WTC11 (cell line): ENCODE results near the gene CD247. TPM values are rescaled to one million over a fixed set of nuclear protein-coding genes. Genes with fewer than 3 reads are reported as not detected.

Experiments used
- ATAC-seq: fragments of 200-7000 bp; cut with Tn5 transposase; 2 replicates; pipeline ENCODE4 v1.10.0; 2021; ENCODE audit warnings: mild to moderate bottlenecking, moderate library complexity
- CTCF ChIA-PET: fragments of 300-600 bp; sonication (Branson Sonifier 250); formaldehyde crosslinking; loops from one replicate; lab custom pipeline; 2021; ENCODE audit warnings: antibody characterized with exemption; lab: Charles Lee
- POLR2A ChIA-PET: fragments of 350-600 bp; sonication (Branson Sonifier 250); formaldehyde crosslinking; loops from one replicate; lab custom pipeline; 2021; ENCODE audit warnings: antibody characterized with exemption; lab: Charles Lee
- DNase-seq: peaks from one replicate; pipeline ENCODE4 v3.0.0; 2021; ENCODE audit warnings: low spot score
- H3K27ac Mint-ChIP-seq: 2 replicates; pipeline ENCODE4 v1.8.0; 2021; ENCODE audit warnings: mixed read lengths
- H3K27me3 Mint-ChIP-seq: 2 replicates; pipeline ENCODE4 v1.8.0; 2021; ENCODE audit warnings: low read depth, mild to moderate bottlenecking, moderate library complexity, mixed read lengths
- H3K36me3 Mint-ChIP-seq: 2 replicates; pipeline ENCODE4 v1.8.0; 2021; ENCODE audit warnings: mixed read lengths
- H3K4me1 Mint-ChIP-seq: 2 replicates; pipeline ENCODE4 v1.8.0; 2022; ENCODE audit warnings: mixed read lengths
- H3K4me3 Mint-ChIP-seq: 2 replicates; pipeline ENCODE4 v1.8.0; 2021; ENCODE audit warnings: mild to moderate bottlenecking, moderate library complexity, mixed read lengths
- H3K9me3 Mint-ChIP-seq: 2 replicates; pipeline ENCODE4 v1.8.0; 2021; ENCODE audit warnings: mixed read lengths
- ATF3 ChIP-seq: sonication (generic); formaldehyde crosslinking; conservative IDR thresholded peaks from 2 replicates; pipeline ENCODE4 v1.8.1; 2022; ENCODE audit warnings: mild to moderate bottlenecking, missing genetic modification reagents
- CREB1 ChIP-seq: sonication (generic); formaldehyde crosslinking; IDR thresholded peaks from 2 replicates; pipeline ENCODE4 v1.8.0; 2023; ENCODE audit warnings: mild to moderate bottlenecking, missing genetic modification reagents
- CTCF ChIP-seq: fragments of 200-600 bp; IDR thresholded peaks from 2 replicates; pipeline ENCODE4 v1.8.0; 2022; ENCODE audit warnings: antibody characterized with exemption
- EMX1 ChIP-seq: fragments of 250-450 bp; sonication (Bioruptor Pico); IDR thresholded peaks from 2 replicates; pipeline ENCODE4 v1.8.0; 2021; ENCODE audit warnings: mild to moderate bottlenecking
- ESRRA ChIP-seq: sonication (generic); formaldehyde crosslinking; IDR thresholded peaks from 2 replicates; pipeline ENCODE4 v1.8.1; 2022; ENCODE audit warnings: mild to moderate bottlenecking, missing genetic modification reagents, borderline replicate concordance
- HMGXB4 ChIP-seq: sonication (generic); formaldehyde crosslinking; IDR thresholded peaks from 2 replicates; pipeline ENCODE4 v1.8.1; 2023; ENCODE audit warnings: mild to moderate bottlenecking, moderate library complexity, missing genetic modification reagents
- IRF1 ChIP-seq: sonication (generic); formaldehyde crosslinking; IDR thresholded peaks from 2 replicates; pipeline ENCODE4 v1.8.0; 2023; ENCODE audit warnings: missing genetic modification reagents
- MAX ChIP-seq: sonication (generic); formaldehyde crosslinking; IDR thresholded peaks from 2 replicates; pipeline ENCODE4 v1.8.0; 2022; ENCODE audit warnings: mild to moderate bottlenecking, missing genetic modification reagents
- NFE2L1 ChIP-seq: sonication (generic); formaldehyde crosslinking; IDR thresholded peaks from 2 replicates; pipeline ENCODE4 v1.8.1; 2023; ENCODE audit warnings: missing genetic modification reagents
- NFYB ChIP-seq: sonication (generic); formaldehyde crosslinking; conservative IDR thresholded peaks from 2 replicates; pipeline ENCODE4 v1.8.0; 2022; ENCODE audit warnings: low read depth, missing genetic modification reagents
- SMAD4 ChIP-seq: sonication (generic); formaldehyde crosslinking; IDR thresholded peaks from 2 replicates; pipeline ENCODE4 v1.8.0; 2022; ENCODE audit warnings: mild to moderate bottlenecking, missing genetic modification reagents
- TEAD4 ChIP-seq: sonication (generic); formaldehyde crosslinking; IDR thresholded peaks from 2 replicates; pipeline ENCODE4 v1.8.0; 2022; ENCODE audit warnings: mild to moderate bottlenecking, missing genetic modification reagents
- ZNF219 ChIP-seq: sonication (generic); formaldehyde crosslinking; IDR thresholded peaks from 2 replicates; pipeline ENCODE4 v1.8.0; 2023; ENCODE audit warnings: missing genetic modification reagents, mild to moderate bottlenecking, borderline replicate concordance
- ZNF416 ChIP-seq: fragments of 250-450 bp; sonication (Bioruptor Pico); IDR thresholded peaks from 2 replicates; pipeline ENCODE4 v1.9.0; 2021; ENCODE audit warnings: mild to moderate bottlenecking, inconsistent platforms
- total RNA-seq: library from RNA; stranded (reverse); gene quantifications from 3 replicates; pipeline ENCODE4 v1.2.3, GENCODE V29; 2021
- TF ChIP-seq, protein P1 (sequence below): sonication (generic); formaldehyde crosslinking; IDR thresholded peaks from 2 replicates; pipeline ENCODE4 v1.8.1; 2022; ENCODE audit warnings: low read depth, mild to moderate bottlenecking, moderate library complexity, missing genetic modification reagents, borderline replicate concordance
- TF ChIP-seq, protein P2 (sequence below): sonication (generic); formaldehyde crosslinking; IDR thresholded peaks from 2 replicates; pipeline ENCODE4 v1.8.0; 2023; ENCODE audit warnings: missing genetic modification reagents, mild to moderate bottlenecking, borderline replicate concordance
- TF ChIP-seq, protein P3 (sequence below): sonication (generic); formaldehyde crosslinking; IDR thresholded peaks from 2 replicates; pipeline ENCODE4 v1.8.1; 2023; ENCODE audit warnings: mild to moderate bottlenecking, missing genetic modification reagents

Gene CD247
- total RNA-seq, 1 experiment from 2014 or later = 1.8 TPM

- H3K27ac Mint-ChIP-seq = no peak overlapping the region
- TF ChIP-seq, protein P1, sequence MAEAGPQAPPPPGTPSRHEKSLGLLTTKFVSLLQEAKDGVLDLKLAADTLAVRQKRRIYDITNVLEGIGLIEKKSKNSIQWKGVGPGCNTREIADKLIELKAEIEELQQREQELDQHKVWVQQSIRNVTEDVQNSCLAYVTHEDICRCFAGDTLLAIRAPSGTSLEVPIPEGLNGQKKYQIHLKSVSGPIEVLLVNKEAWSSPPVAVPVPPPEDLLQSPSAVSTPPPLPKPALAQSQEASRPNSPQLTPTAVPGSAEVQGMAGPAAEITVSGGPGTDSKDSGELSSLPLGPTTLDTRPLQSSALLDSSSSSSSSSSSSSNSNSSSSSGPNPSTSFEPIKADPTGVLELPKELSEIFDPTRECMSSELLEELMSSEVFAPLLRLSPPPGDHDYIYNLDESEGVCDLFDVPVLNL (CRISPR knock-in tag) = no peak
- TF ChIP-seq CREB1 = no peak
- TF ChIP-seq, all 79 proteins: peak for 0
- DNase-seq (no peak), ATAC-seq (no peak)
- POLR2A ChIA-PET = no interaction called here
- Mint-ChIP-seq H3K4me1 (peaks cover 15% of the 10 kb centered on the region), H3K36me3 (no peaks in the 10 kb centered on the region), H3K27me3 (no peaks in the 10 kb centered on the region; the same call in 1 of the 2 replicates), H3K4me3 (no peak overlapping the region), H3K9me3 (no peaks in the 10 kb centered on the region)
- CTCF ChIA-PET = interaction anchor here (1.0 kb wide), 1 partner anchor 24 kb away, joined by 6 read pairs; no protein-coding TSS in a partner anchor
Measured at GRCh38 chr1:167515893-167516321, 2.4 kb downstream of the CD247 start.

- H3K4me1 Mint-ChIP-seq = peaks cover 19% of the 10 kb centered on the region
- POLR2A ChIA-PET = no interaction called here
- CTCF ChIA-PET = interaction anchor here (1.0 kb wide), 1 partner anchor 25 kb away, joined by 6 read pairs; no protein-coding TSS in a partner anchor
- H3K4me3 Mint-ChIP-seq = no peak overlapping the region
- H3K27me3 Mint-ChIP-seq = no peaks in the 10 kb centered on the region; the same call in 1 of the 2 replicates
- no peaks in the 10 kb centered on the region for H3K9me3 Mint-ChIP-seq
- TF ChIP-seq ZNF416 (CRISPR knock-in tag) (no peak), NFE2L1 (CRISPR knock-in tag) (no peak), MAX (CRISPR knock-in tag) (no peak), EMX1 (no peak), HMGXB4 (CRISPR knock-in tag) (no peak), SMAD4 (CRISPR knock-in tag) (no peak), IRF1 (CRISPR knock-in tag) (no peak), TEAD4 (CRISPR knock-in tag) (no peak), NFYB (CRISPR knock-in tag) (no peak), ZNF219 (CRISPR knock-in tag) (no peak), CTCF (no peak), ATF3 (CRISPR knock-in tag) (no peak), ESRRA (CRISPR knock-in tag) (no peak)
- TF ChIP-seq, protein P2, sequence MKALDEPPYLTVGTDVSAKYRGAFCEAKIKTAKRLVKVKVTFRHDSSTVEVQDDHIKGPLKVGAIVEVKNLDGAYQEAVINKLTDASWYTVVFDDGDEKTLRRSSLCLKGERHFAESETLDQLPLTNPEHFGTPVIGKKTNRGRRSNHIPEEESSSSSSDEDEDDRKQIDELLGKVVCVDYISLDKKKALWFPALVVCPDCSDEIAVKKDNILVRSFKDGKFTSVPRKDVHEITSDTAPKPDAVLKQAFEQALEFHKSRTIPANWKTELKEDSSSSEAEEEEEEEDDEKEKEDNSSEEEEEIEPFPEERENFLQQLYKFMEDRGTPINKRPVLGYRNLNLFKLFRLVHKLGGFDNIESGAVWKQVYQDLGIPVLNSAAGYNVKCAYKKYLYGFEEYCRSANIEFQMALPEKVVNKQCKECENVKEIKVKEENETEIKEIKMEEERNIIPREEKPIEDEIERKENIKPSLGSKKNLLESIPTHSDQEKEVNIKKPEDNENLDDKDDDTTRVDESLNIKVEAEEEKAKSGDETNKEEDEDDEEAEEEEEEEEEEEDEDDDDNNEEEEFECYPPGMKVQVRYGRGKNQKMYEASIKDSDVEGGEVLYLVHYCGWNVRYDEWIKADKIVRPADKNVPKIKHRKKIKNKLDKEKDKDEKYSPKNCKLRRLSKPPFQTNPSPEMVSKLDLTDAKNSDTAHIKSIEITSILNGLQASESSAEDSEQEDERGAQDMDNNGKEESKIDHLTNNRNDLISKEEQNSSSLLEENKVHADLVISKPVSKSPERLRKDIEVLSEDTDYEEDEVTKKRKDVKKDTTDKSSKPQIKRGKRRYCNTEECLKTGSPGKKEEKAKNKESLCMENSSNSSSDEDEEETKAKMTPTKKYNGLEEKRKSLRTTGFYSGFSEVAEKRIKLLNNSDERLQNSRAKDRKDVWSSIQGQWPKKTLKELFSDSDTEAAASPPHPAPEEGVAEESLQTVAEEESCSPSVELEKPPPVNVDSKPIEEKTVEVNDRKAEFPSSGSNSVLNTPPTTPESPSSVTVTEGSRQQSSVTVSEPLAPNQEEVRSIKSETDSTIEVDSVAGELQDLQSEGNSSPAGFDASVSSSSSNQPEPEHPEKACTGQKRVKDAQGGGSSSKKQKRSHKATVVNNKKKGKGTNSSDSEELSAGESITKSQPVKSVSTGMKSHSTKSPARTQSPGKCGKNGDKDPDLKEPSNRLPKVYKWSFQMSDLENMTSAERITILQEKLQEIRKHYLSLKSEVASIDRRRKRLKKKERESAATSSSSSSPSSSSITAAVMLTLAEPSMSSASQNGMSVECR (CRISPR knock-in tag) = no peak
- TF ChIP-seq, protein P3, sequence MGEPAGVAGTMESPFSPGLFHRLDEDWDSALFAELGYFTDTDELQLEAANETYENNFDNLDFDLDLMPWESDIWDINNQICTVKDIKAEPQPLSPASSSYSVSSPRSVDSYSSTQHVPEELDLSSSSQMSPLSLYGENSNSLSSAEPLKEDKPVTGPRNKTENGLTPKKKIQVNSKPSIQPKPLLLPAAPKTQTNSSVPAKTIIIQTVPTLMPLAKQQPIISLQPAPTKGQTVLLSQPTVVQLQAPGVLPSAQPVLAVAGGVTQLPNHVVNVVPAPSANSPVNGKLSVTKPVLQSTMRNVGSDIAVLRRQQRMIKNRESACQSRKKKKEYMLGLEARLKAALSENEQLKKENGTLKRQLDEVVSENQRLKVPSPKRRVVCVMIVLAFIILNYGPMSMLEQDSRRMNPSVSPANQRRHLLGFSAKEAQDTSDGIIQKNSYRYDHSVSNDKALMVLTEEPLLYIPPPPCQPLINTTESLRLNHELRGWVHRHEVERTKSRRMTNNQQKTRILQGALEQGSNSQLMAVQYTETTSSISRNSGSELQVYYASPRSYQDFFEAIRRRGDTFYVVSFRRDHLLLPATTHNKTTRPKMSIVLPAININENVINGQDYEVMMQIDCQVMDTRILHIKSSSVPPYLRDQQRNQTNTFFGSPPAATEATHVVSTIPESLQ (CRISPR knock-in tag) = no peak
- no peak for ATAC-seq
- H3K27ac Mint-ChIP-seq = no peak overlapping the region
- DNase-seq = no peak
- no peaks in the 10 kb centered on the region for H3K36me3 Mint-ChIP-seq
Measured at GRCh38 chr1:167515461-167515860, 2.9 kb downstream of the CD247 start.
